Measurements from ENCODE around the gene TBCE.
"Not testable (repeated sequence)": the region's sequence is repeated elsewhere in the genome, so short reads cannot be mapped to it uniquely, and the experiment has no call there.

DNA sequence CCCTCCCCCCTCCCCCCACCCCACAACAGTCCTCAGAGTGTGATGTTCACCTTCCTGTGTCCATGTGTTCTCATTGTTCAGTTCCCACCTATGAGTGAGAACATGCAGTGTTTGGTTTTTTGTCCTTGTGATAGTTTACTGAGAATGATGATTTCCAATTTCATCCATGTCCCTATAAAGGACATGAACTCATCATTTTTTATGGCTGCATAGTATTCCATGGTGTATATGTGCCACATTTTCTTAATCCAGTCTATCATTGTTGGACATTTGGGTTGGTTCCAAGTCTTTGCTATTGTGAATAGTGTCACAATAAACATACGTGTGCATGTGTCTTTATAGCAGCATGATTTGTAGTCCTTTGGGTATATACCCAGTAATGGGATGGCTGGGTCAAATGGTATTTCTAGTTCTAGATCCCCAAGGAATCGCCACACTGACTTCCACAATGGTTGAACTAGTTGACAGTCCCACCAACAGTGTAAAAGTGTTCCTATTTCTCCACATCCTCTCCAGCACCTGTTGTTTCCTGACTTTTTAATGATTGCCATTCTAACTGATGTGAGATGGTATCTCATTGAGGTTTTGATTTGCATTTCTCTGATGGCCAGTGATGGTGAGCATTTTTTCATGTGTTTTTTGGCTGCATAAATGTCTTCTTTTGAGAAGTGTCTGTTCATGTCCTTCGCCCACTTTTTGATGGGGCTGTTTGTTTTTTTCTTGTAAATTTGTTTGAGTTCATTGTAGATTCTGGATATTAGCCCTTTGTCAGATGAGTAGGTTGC lies 14.9 kb downstream of the TBCE start:
- TF ChIP-seq POLR2AphosphoS5, POLR2A (IDR thresholded peaks at IDR 0.05): not testable (repeated sequence)

Data from upper lobe of left lung (tissue), 4 donors.